NCI-H69 (cell line): ENCODE data around the gene SUPT16H.

Experiments used
- DNase-seq: peaks from one replicate; lab custom pipeline; 2025; lab: John Stamatoyannopoulos, UW

The SUPT16H gene

DNA sequence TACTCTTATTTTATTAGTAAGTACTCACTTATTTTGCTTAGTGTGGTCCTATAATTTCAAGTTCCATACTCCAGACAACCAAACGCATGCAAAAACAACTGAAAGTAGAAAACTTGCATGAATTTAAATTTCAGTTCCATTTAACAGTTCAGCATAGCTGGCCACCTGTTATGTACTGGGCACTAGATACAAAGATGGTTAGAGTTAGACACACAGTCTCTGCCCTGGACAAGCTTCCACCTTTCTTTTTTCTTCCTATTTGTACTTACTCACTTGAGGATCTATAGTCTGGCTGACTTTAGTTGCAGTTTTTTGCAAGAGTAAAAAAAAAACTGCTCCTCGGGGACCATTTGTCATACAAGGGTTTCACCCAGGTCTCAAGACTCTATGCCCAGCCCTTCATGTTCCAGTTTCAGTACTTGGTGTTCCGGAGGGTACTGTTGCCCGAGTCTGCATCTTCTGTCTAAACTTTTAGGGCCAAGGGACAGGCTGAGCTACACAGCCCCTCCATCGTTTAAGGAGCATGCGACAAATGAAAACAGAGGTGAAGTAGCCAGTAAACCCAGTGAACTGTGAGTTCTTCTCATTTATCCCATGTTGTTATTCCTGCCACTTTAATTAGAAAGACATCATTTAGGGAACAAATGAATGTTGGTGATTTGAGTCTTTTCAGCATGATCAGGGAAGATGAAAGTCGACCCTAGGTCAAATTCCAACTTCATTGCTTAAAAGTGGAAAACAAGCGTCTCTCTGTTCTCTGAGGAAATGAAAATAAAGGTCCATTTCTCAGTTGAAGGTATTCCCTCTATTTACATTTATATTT is 81.6 kb downstream of the SUPT16H start:
- DNase-seq, result no peak
